B cell (primary cell): Measurements from ENCODE around the gene CPB2.

Experiments
- CTCF ChIP-seq: fragments of 200-600 bp; IDR thresholded peaks from one replicate; pipeline ENCODE4 v1.8.0; 2022; ENCODE audit warnings: antibody characterized with exemption, mild to moderate bottlenecking
- EZH2 ChIP-seq: IDR thresholded peaks from 2 replicates; pipeline ENCODE4 v1.6.1; 2012; ENCODE audit warnings: borderline replicate concordance, low read depth, mild to moderate bottlenecking, moderate library complexity, low read length; ENCODE audit not compliant: insufficient read depth, poor library complexity, severe bottlenecking

GRCh38 chr13:46143184-46143701 lies 38.4 kb upstream of the CPB2 start:
- TF ChIP-seq CTCF (no peak), EZH2 (no peak)
